Liver (tissue), 9 donors: ENCODE data around the gene AP3S1. TPM values are rescaled to one million over a fixed set of nuclear protein-coding genes. Genes with fewer than 3 reads are reported as not detected.

Experiments
- DNase-seq: peaks from one replicate; pipeline ENCODE4 v3.0.0-alpha.2; 2017; ENCODE audit warnings: low spot score
- H3K27ac ChIP-seq, 2 donors: one replicate each; pipeline ENCODE4 v1.7.0; 2013; ENCODE audit warnings: inconsistent platforms in 2 of 2, low read length in 2 of 2, control low read depth in 1 of 2, low read depth in 1 of 2, mild to moderate bottlenecking in 1 of 2
- H3K27me3 ChIP-seq, 4 donors: one replicate each; pipeline versions ENCODE4 v1.6.1 to v1.7.0; 2013; ENCODE audit warnings: low read length in 3 of 4, inconsistent platforms in 1 of 4, mild to moderate bottlenecking in 1 of 4, moderate library complexity in 1 of 4; ENCODE audit not compliant: control insufficient read depth in 4 of 4, insufficient read depth in 4 of 4
- H3K36me3 ChIP-seq, 4 donors: one replicate each; pipeline versions ENCODE4 v1.6.1 to v1.7.0; 2013; ENCODE audit warnings: low read length in 3 of 4, mild to moderate bottlenecking in 3 of 4, low read depth in 1 of 4, moderate library complexity in 1 of 4; ENCODE audit not compliant: control insufficient read depth in 4 of 4, insufficient read depth in 3 of 4
- H3K4me1 ChIP-seq, 4 donors: one replicate each; pipeline versions ENCODE4 v1.6.1 to v1.7.0; 2013; ENCODE audit warnings: low read length in 3 of 4, mild to moderate bottlenecking in 3 of 4, moderate library complexity in 1 of 4; ENCODE audit not compliant: control insufficient read depth in 4 of 4, insufficient read depth in 4 of 4
- H3K4me3 ChIP-seq, 3 donors: one replicate each; pipeline versions ENCODE4 v1.6.1 to v1.7.0; 2013; ENCODE audit warnings: low read length in 3 of 3, control low read depth in 1 of 3, low read depth in 1 of 3, mild to moderate bottlenecking in 1 of 3
- H3K9ac ChIP-seq, 2 donors: one replicate each; pipeline ENCODE4 v1.7.0; 2013; ENCODE audit warnings: low read length in 2 of 2, mild to moderate bottlenecking in 2 of 2, moderate library complexity in 2 of 2, control low read depth in 1 of 2, low read depth in 1 of 2
- H3K9me3 ChIP-seq, 4 donors: one replicate each; pipeline versions ENCODE4 v1.6.1 to v1.7.0; 2013; ENCODE audit warnings: low read length in 3 of 4; ENCODE audit not compliant: control insufficient read depth in 4 of 4
- FOXA1 ChIP-seq: IDR thresholded peaks from 2 replicates; pipeline ENCODE4 v1.6.1; 2016; ENCODE audit warnings: antibody characterized with exemption
- FOXA2 ChIP-seq: IDR thresholded peaks from 2 replicates; pipeline ENCODE4 v1.6.1; 2016; ENCODE audit warnings: antibody characterized with exemption
- GABPA ChIP-seq, 2 donors: IDR thresholded peaks in 1 of 2; conservative IDR thresholded peaks in 1 of 2; 2 replicates each; pipeline ENCODE4 v1.6.1; 2016; ENCODE audit warnings: antibody characterized with exemption in 2 of 2, mild to moderate bottlenecking in 1 of 2, moderate library complexity in 1 of 2
- HNF4A ChIP-seq, 2 donors: conservative IDR thresholded peaks; 2 replicates each; pipeline ENCODE4 v1.6.1; 2016; ENCODE audit warnings: antibody characterized with exemption in 2 of 2, mild to moderate bottlenecking in 2 of 2
- HNF4G ChIP-seq: IDR thresholded peaks from 2 replicates; pipeline ENCODE4 v1.6.1; 2016; ENCODE audit warnings: antibody characterized with exemption
- JUND ChIP-seq, 2 donors: IDR thresholded peaks; 2 replicates each; pipeline ENCODE4 v1.6.1; 2016; ENCODE audit warnings: antibody characterized with exemption in 2 of 2
- NR2F2 ChIP-seq: IDR thresholded peaks from 2 replicates; pipeline ENCODE4 v1.6.1; 2016; ENCODE audit warnings: antibody characterized with exemption
- RAD21 ChIP-seq, 2 donors: IDR thresholded peaks; 2 replicates each; pipeline ENCODE4 v1.6.1; 2016; ENCODE audit warnings: antibody characterized with exemption in 2 of 2, mild to moderate bottlenecking in 2 of 2
- RXRA ChIP-seq, 2 donors: IDR thresholded peaks; 2 replicates each; pipeline ENCODE4 v1.6.1; 2017 to 2018; ENCODE audit warnings: antibody characterized with exemption in 2 of 2, mild to moderate bottlenecking in 1 of 2
- TAF1 ChIP-seq: conservative IDR thresholded peaks from 2 replicates; pipeline ENCODE4 v1.6.1; 2016; ENCODE audit warnings: antibody characterized with exemption, mild to moderate bottlenecking
- YY1 ChIP-seq: IDR thresholded peaks from 2 replicates; pipeline ENCODE4 v1.6.1; 2016; ENCODE audit warnings: antibody characterized with exemption, mild to moderate bottlenecking
- WGBS: extraction: QIAGEN DNeasy Blood & Tissue Kit; methylation state at CpG from one replicate; pipeline ENCODE4 v1.1.7; 2013; 5-methylcytosine and 5-hydroxymethylcytosine counted together
- polyA plus RNA-seq, 2 donors: library from polyadenylated mRNA; stranded (reverse) in 1 of 2; unstranded in 1 of 2; fragments of 200-250 nt in 1 of 2; fragments of >200 nt in 1 of 2; fragmentation: Nextera tagmentation in 1 of 2; extraction: Ambion mirVana in 1 of 2; gene quantifications; one replicate each; pipeline versions ENCODE4 v1.2.1 to v1.2.3, GENCODE V29; 2013 to 2015
- total RNA-seq, 2 donors: library from RNA; depleted of rRNA; stranded (reverse); fragments of >200 nt; gene quantifications; one replicate each; pipeline ENCODE4 v1.2.3, GENCODE V29; 2014
- TF ChIP-seq, protein P1 (sequence below): IDR thresholded peaks from 2 replicates; pipeline ENCODE4 v1.6.1; 2016; ENCODE audit warnings: antibody characterized with exemption
- TF ChIP-seq, protein P2 (sequence below): fragments of 150-350 bp; IDR thresholded peaks from 2 replicates; pipeline ENCODE4 v1.5.1; 2017; ENCODE audit warnings: improper control_type of control experiment, low read depth, low read length; ENCODE audit not compliant: missing input control
- donor health status: healthy.
- donor health status: healthy.
- donor health status: healthy.
- donor health status: healthy.
- donor health status: healthy.

Gene AP3S1
- total and polyA plus RNA-seq, 4 donors: 32.7 to 52.7 (median 40.9) TPM

GRCh38 chr5:115948091-115948534 is 106.4 kb downstream of the AP3S1 start (continued):
- TF ChIP-seq, protein P1, sequence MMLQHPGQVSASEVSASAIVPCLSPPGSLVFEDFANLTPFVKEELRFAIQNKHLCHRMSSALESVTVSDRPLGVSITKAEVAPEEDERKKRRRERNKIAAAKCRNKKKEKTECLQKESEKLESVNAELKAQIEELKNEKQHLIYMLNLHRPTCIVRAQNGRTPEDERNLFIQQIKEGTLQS: no peak

GRCh38 chr5:115949096-115949495 is 107.4 kb downstream of the AP3S1 start:
- Histone ChIP-seq H3K9me3 (no peaks in the 10 kb centered on the region), H3K27ac (no peak overlapping the region), H3K36me3 (no peaks in the 10 kb centered on the region), H3K4me1 (no peaks in the 10 kb centered on the region), H3K27me3 (no peaks in the 10 kb centered on the region), H3K4me3 (no peak overlapping the region), H3K9ac (no peak overlapping the region)
- WGBS: 78% methylated on average over 1 of the region's 1 CpG
- no peak for DNase-seq
- TF ChIP-seq TAF1 (no peak), GABPA (IDR thresholded peaks at IDR 0.05 in 1 of 2, conservative IDR thresholded peaks at IDR 0.05 in 1 of 2) (no peak), FOXA1 (no peak), YY1 (no peak), RXRA (IDR thresholded peaks at IDR 0.05) (no peak), JUND (IDR thresholded peaks at IDR 0.05) (no peak), NR2F2 (no peak), RAD21 (IDR thresholded peaks at IDR 0.05) (no peak), FOXA2 (no peak), HNF4A (conservative IDR thresholded peaks at IDR 0.05) (no peak), HNF4G (no peak)
- TF ChIP-seq, protein P2, sequence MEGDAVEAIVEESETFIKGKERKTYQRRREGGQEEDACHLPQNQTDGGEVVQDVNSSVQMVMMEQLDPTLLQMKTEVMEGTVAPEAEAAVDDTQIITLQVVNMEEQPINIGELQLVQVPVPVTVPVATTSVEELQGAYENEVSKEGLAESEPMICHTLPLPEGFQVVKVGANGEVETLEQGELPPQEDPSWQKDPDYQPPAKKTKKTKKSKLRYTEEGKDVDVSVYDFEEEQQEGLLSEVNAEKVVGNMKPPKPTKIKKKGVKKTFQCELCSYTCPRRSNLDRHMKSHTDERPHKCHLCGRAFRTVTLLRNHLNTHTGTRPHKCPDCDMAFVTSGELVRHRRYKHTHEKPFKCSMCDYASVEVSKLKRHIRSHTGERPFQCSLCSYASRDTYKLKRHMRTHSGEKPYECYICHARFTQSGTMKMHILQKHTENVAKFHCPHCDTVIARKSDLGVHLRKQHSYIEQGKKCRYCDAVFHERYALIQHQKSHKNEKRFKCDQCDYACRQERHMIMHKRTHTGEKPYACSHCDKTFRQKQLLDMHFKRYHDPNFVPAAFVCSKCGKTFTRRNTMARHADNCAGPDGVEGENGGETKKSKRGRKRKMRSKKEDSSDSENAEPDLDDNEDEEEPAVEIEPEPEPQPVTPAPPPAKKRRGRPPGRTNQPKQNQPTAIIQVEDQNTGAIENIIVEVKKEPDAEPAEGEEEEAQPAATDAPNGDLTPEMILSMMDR: no peak

GRCh38 chr5:115952588-115952987 is 110.9 kb downstream of the AP3S1 start:
- Histone ChIP-seq H3K27ac (no peak overlapping the region), H3K27me3 (peaks cover 0 to 2% (median 0%) of the 10 kb centered on the region in 4 donors), H3K4me1 (no peaks in the 10 kb centered on the region), H3K36me3 (no peaks in the 10 kb centered on the region), H3K4me3 (no peak overlapping the region), H3K9me3 (no peaks in the 10 kb centered on the region), H3K9ac (no peak overlapping the region)
- TF ChIP-seq GABPA (IDR thresholded peaks at IDR 0.05 in 1 of 2, conservative IDR thresholded peaks at IDR 0.05 in 1 of 2): no peak
- no peak for TF ChIP-seq HNF4A (conservative IDR thresholded peaks at IDR 0.05)
- TF ChIP-seq HNF4G: no peak
- DNase-seq: no peak
- 86% methylated on average over 4 of the region's 4 CpGs for WGBS

DNA sequence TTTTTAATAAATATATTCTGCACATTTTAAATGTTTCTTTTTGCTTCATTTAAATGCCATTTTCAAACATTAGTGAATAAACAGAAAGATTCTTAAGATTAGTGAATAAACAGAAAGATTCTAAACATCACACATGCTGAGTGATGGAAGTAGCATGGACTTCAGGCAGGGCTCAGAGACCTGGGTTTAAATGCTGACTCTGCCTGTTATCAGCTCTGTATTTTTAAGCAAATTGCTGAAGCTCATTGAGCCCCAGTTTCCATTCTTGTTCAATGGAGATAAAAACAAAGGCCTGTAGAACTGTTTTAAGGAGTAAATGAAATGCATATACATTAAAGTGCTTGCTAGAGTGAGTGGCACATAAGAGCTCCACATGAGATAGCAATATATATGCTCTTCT is 112.4 kb downstream of the AP3S1 start:
- no peak for DNase-seq
- no peak overlapping the region for H3K9ac ChIP-seq
- H3K4me3 ChIP-seq: no peak overlapping the region
- no peaks in the 10 kb centered on the region for H3K4me1 ChIP-seq
- peaks cover 0 to 5% (median 0%) of the 10 kb centered on the region in 4 donors for H3K9me3 ChIP-seq
- peaks cover 0 to 7% (median 0%) of the 10 kb centered on the region in 4 donors for H3K27me3 ChIP-seq
- no peaks in the 10 kb centered on the region for H3K36me3 ChIP-seq
- TF ChIP-seq NR2F2 (no peak), RAD21 (IDR thresholded peaks at IDR 0.05) (no peak)
- no peak overlapping the region for H3K27ac ChIP-seq
